Liver (tissue), 9 donors: ENCODE data around the gene TPRG1L. TPM values are rescaled to one million over a fixed set of nuclear protein-coding genes. Genes with fewer than 3 reads are reported as not detected.

ENCODE experiments used
- DNase-seq: peaks from one replicate; pipeline ENCODE4 v3.0.0-alpha.2; 2017; ENCODE audit warnings: low spot score
- H3K27ac ChIP-seq, 2 donors: one replicate each; pipeline ENCODE4 v1.7.0; 2013; ENCODE audit warnings: inconsistent platforms in 2 of 2, low read length in 2 of 2, control low read depth in 1 of 2, low read depth in 1 of 2, mild to moderate bottlenecking in 1 of 2
- H3K27me3 ChIP-seq, 4 donors: one replicate each; pipeline versions ENCODE4 v1.6.1 to v1.7.0; 2013; ENCODE audit warnings: low read length in 3 of 4, inconsistent platforms in 1 of 4, mild to moderate bottlenecking in 1 of 4, moderate library complexity in 1 of 4; ENCODE audit not compliant: control insufficient read depth in 4 of 4, insufficient read depth in 4 of 4
- H3K36me3 ChIP-seq, 4 donors: one replicate each; pipeline versions ENCODE4 v1.6.1 to v1.7.0; 2013; ENCODE audit warnings: low read length in 3 of 4, mild to moderate bottlenecking in 3 of 4, low read depth in 1 of 4, moderate library complexity in 1 of 4; ENCODE audit not compliant: control insufficient read depth in 4 of 4, insufficient read depth in 3 of 4
- H3K4me1 ChIP-seq, 4 donors: one replicate each; pipeline versions ENCODE4 v1.6.1 to v1.7.0; 2013; ENCODE audit warnings: low read length in 3 of 4, mild to moderate bottlenecking in 3 of 4, moderate library complexity in 1 of 4; ENCODE audit not compliant: control insufficient read depth in 4 of 4, insufficient read depth in 4 of 4
- H3K4me3 ChIP-seq, 3 donors: one replicate each; pipeline versions ENCODE4 v1.6.1 to v1.7.0; 2013; ENCODE audit warnings: low read length in 3 of 3, control low read depth in 1 of 3, low read depth in 1 of 3, mild to moderate bottlenecking in 1 of 3
- H3K9ac ChIP-seq, 2 donors: one replicate each; pipeline ENCODE4 v1.7.0; 2013; ENCODE audit warnings: low read length in 2 of 2, mild to moderate bottlenecking in 2 of 2, moderate library complexity in 2 of 2, control low read depth in 1 of 2, low read depth in 1 of 2
- H3K9me3 ChIP-seq, 4 donors: one replicate each; pipeline versions ENCODE4 v1.6.1 to v1.7.0; 2013; ENCODE audit warnings: low read length in 3 of 4; ENCODE audit not compliant: control insufficient read depth in 4 of 4
- ATF3 ChIP-seq: IDR thresholded peaks from 2 replicates; pipeline ENCODE4 v1.6.1; 2016; ENCODE audit warnings: antibody characterized with exemption
- EGR1 ChIP-seq, 2 donors: IDR thresholded peaks; 2 replicates each; pipeline ENCODE4 v1.6.1; 2016 to 2018; ENCODE audit warnings: antibody characterized with exemption in 2 of 2, low read depth in 2 of 2
- FOXA1 ChIP-seq: IDR thresholded peaks from 2 replicates; pipeline ENCODE4 v1.6.1; 2016; ENCODE audit warnings: antibody characterized with exemption
- FOXA2 ChIP-seq: IDR thresholded peaks from 2 replicates; pipeline ENCODE4 v1.6.1; 2016; ENCODE audit warnings: antibody characterized with exemption
- GABPA ChIP-seq, 2 donors: IDR thresholded peaks in 1 of 2; conservative IDR thresholded peaks in 1 of 2; 2 replicates each; pipeline ENCODE4 v1.6.1; 2016; ENCODE audit warnings: antibody characterized with exemption in 2 of 2, mild to moderate bottlenecking in 1 of 2, moderate library complexity in 1 of 2
- HNF4A ChIP-seq, 2 donors: conservative IDR thresholded peaks; 2 replicates each; pipeline ENCODE4 v1.6.1; 2016; ENCODE audit warnings: antibody characterized with exemption in 2 of 2, mild to moderate bottlenecking in 2 of 2
- HNF4G ChIP-seq: IDR thresholded peaks from 2 replicates; pipeline ENCODE4 v1.6.1; 2016; ENCODE audit warnings: antibody characterized with exemption
- JUND ChIP-seq, 2 donors: IDR thresholded peaks; 2 replicates each; pipeline ENCODE4 v1.6.1; 2016; ENCODE audit warnings: antibody characterized with exemption in 2 of 2
- MAX ChIP-seq: IDR thresholded peaks from 2 replicates; pipeline ENCODE4 v1.6.1; 2016; ENCODE audit warnings: antibody characterized with exemption
- NR2F2 ChIP-seq: IDR thresholded peaks from 2 replicates; pipeline ENCODE4 v1.6.1; 2016; ENCODE audit warnings: antibody characterized with exemption
- RAD21 ChIP-seq, 2 donors: IDR thresholded peaks; 2 replicates each; pipeline ENCODE4 v1.6.1; 2016; ENCODE audit warnings: antibody characterized with exemption in 2 of 2, mild to moderate bottlenecking in 2 of 2
- REST ChIP-seq: IDR thresholded peaks from 2 replicates; pipeline ENCODE4 v1.6.1; 2016; ENCODE audit warnings: antibody characterized with exemption, mild to moderate bottlenecking
- RXRA ChIP-seq, 2 donors: IDR thresholded peaks; 2 replicates each; pipeline ENCODE4 v1.6.1; 2017 to 2018; ENCODE audit warnings: antibody characterized with exemption in 2 of 2, mild to moderate bottlenecking in 1 of 2
- SP1 ChIP-seq: IDR thresholded peaks from 2 replicates; pipeline ENCODE4 v1.6.1; 2018; ENCODE audit warnings: antibody characterized with exemption, mild to moderate bottlenecking
- TAF1 ChIP-seq: conservative IDR thresholded peaks from 2 replicates; pipeline ENCODE4 v1.6.1; 2016; ENCODE audit warnings: antibody characterized with exemption, mild to moderate bottlenecking
- YY1 ChIP-seq: IDR thresholded peaks from 2 replicates; pipeline ENCODE4 v1.6.1; 2016; ENCODE audit warnings: antibody characterized with exemption, mild to moderate bottlenecking
- ZBTB33 ChIP-seq: IDR thresholded peaks from 2 replicates; pipeline ENCODE4 v1.6.1; 2016; ENCODE audit warnings: antibody characterized with exemption
- WGBS: extraction: QIAGEN DNeasy Blood & Tissue Kit; methylation state at CpG from one replicate; pipeline ENCODE4 v1.1.7; 2013; 5-methylcytosine and 5-hydroxymethylcytosine counted together
- polyA plus RNA-seq, 2 donors: library from polyadenylated mRNA; stranded (reverse) in 1 of 2; unstranded in 1 of 2; fragments of 200-250 nt in 1 of 2; fragments of >200 nt in 1 of 2; fragmentation: Nextera tagmentation in 1 of 2; extraction: Ambion mirVana in 1 of 2; gene quantifications; one replicate each; pipeline versions ENCODE4 v1.2.1 to v1.2.3, GENCODE V29; 2013 to 2015
- total RNA-seq, 2 donors: library from RNA; depleted of rRNA; stranded (reverse); fragments of >200 nt; gene quantifications; one replicate each; pipeline ENCODE4 v1.2.3, GENCODE V29; 2014
- TF ChIP-seq, protein P1 (sequence below): fragments of 150-350 bp; IDR thresholded peaks from 2 replicates; pipeline ENCODE4 v1.5.1; 2017; ENCODE audit warnings: improper control_type of control experiment, low read depth, low read length; ENCODE audit not compliant: missing input control
- donor health status: healthy.
- donor health status: healthy.
- donor health status: healthy.
- donor health status: healthy.
- donor health status: healthy.

The TPRG1L gene
- total and polyA plus RNA-seq, 4 donors = 29.3 to 51.0 (median 43.9) TPM

GRCh38 chr1:3674100-3675094 lies 49.6 kb downstream of the TPRG1L start:
- no peak for DNase-seq
- 71% methylated on average over 30 of the region's 30 CpGs for WGBS
- no peak overlapping the region for H3K27ac ChIP-seq
- TF ChIP-seq YY1 (no peak), JUND (IDR thresholded peaks at IDR 0.05) (no peak), ATF3 (no peak), RXRA (IDR thresholded peaks at IDR 0.05) (no peak), FOXA2 (no peak), HNF4A (conservative IDR thresholded peaks at IDR 0.05) (no peak), EGR1 (IDR thresholded peaks at IDR 0.05; ENCODE audit: low read depth in 2 of 2) (no peak), TAF1 (no peak), RAD21 (IDR thresholded peaks at IDR 0.05) (no peak), FOXA1 (no peak), ZBTB33 (no peak), SP1 (no peak), NR2F2 (no peak), GABPA (IDR thresholded peaks at IDR 0.05 in 1 of 2, conservative IDR thresholded peaks at IDR 0.05 in 1 of 2) (no peak), MAX (no peak), HNF4G (no peak), REST (no peak)
- TF ChIP-seq, protein P1, sequence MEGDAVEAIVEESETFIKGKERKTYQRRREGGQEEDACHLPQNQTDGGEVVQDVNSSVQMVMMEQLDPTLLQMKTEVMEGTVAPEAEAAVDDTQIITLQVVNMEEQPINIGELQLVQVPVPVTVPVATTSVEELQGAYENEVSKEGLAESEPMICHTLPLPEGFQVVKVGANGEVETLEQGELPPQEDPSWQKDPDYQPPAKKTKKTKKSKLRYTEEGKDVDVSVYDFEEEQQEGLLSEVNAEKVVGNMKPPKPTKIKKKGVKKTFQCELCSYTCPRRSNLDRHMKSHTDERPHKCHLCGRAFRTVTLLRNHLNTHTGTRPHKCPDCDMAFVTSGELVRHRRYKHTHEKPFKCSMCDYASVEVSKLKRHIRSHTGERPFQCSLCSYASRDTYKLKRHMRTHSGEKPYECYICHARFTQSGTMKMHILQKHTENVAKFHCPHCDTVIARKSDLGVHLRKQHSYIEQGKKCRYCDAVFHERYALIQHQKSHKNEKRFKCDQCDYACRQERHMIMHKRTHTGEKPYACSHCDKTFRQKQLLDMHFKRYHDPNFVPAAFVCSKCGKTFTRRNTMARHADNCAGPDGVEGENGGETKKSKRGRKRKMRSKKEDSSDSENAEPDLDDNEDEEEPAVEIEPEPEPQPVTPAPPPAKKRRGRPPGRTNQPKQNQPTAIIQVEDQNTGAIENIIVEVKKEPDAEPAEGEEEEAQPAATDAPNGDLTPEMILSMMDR = no peak
- H3K4me1 ChIP-seq = peaks cover 0 to 2% (median 0%) of the 10 kb centered on the region in 4 donors
- H3K9me3 ChIP-seq = no peaks in the 10 kb centered on the region
- no peak overlapping the region for H3K4me3 ChIP-seq
- no peak overlapping the region for H3K9ac ChIP-seq
- no peaks in the 10 kb centered on the region for H3K27me3 ChIP-seq
- no peaks in the 10 kb centered on the region for H3K36me3 ChIP-seq
